Measurements from ENCODE around the gene MYLIP. TPM values are rescaled to one million over a fixed set of nuclear protein-coding genes. Genes with fewer than 3 reads are reported as not detected.

MYLIP gene
- total and polyA plus RNA-seq, 2 of the 4 experiments (the other 2 are of a cell fraction) = 1.8 to 3.2 TPM

GRCh38 chr6:16092990-16093389 lies 35.9 kb upstream of the MYLIP start:
- Histone ChIP-seq H2BK20ac (ENCODE audit: low read depth, low read length) (no peak overlapping the region), H2AK5ac (ENCODE audit: low read depth, low read length) (no peak overlapping the region), H3K23ac (ENCODE audit: low read depth, low read length) (no peak overlapping the region), H3K79me1 (ENCODE audit: low read depth in 1 of 2, low read length in 2 of 2) (no peaks in the 10 kb centered on the region), H2BK15ac (ENCODE audit: low read depth, low read length) (no peak overlapping the region), H3K9me1 (ENCODE audit: insufficient read depth, low read length) (no peaks in the 10 kb centered on the region), H3K14ac (replicated peaks; ENCODE audit: low read depth, low read length) (no peak overlapping the region), H4K8ac (ENCODE audit: low read depth in 2 of 2, low read length in 2 of 2) (no peak overlapping the region), H2BK5ac (ENCODE audit: low read depth, low read length, poor library complexity, severe bottlenecking) (no peak overlapping the region), H3K27me3 (ENCODE audit: control insufficient read depth, insufficient read depth, low read length) (peaks cover 15% of the 10 kb centered on the region), H3K4ac (ENCODE audit: low read depth, low read length) (no peak overlapping the region), H2AFZ (replicated peaks; ENCODE audit: low read length, poor library complexity) (no peak overlapping the region), H3K4me1 (ENCODE audit: control insufficient read depth, insufficient read depth, low read length) (no peaks in the 10 kb centered on the region), H2BK120ac (ENCODE audit: low read depth, low read length) (no peak overlapping the region), H4K20me1 (ENCODE audit: insufficient read depth, low read length) (no peaks in the 10 kb centered on the region), H3K4me3 (ENCODE audit: insufficient read depth, low read depth, low read length) (no peak overlapping the region), H2AK9ac (replicated peaks; ENCODE audit: low read depth, low read length, poor library complexity) (no peak overlapping the region), H4K5ac (ENCODE audit: low read depth, low read length) (no peak overlapping the region), H3K9ac (ENCODE audit: low read depth, low read length) (no peak overlapping the region), H3K4me2 (ENCODE audit: low read depth, low read length) (no peak overlapping the region), H3K36me3 (ENCODE audit: control insufficient read depth, insufficient read depth, low read length) (no peaks in the 10 kb centered on the region), H3K18ac (ENCODE audit: low read depth, low read length) (no peak overlapping the region), H3K27ac (ENCODE audit: insufficient read depth, low read length) (no peak overlapping the region), H3K56ac (ENCODE audit: extremely low read depth, insufficient read depth, low read length) (no peak overlapping the region), H3K9me3 (ENCODE audit: control insufficient read depth, insufficient read depth, low read length) (peaks cover 2% of the 10 kb centered on the region; the same call in 1 of the 2 replicates), H4K91ac (ENCODE audit: insufficient read depth, low read depth, low read length) (no peak overlapping the region)
- no peak for ATAC-seq (ENCODE audit: low read depth)
- BruUV-seq (replicated peaks) = no TSS peak
- TF ChIP-seq CHD1 (IDR thresholded peaks at IDR 0.05; ENCODE audit: low read depth, low read length) (no peak), MXI1 (IDR thresholded peaks at IDR 0.05; ENCODE audit: borderline replicate concordance, low read depth, low read length) (no peak)
- dilution Hi-C loops (cut with HindIII; ENCODE audit: low sequenced_read_pairs, unreplicated experiment) = no loop called here
- intact Hi-C loops (cut with micrococcal nuclease) = no loop called here
- CTCF ChIA-PET = interaction anchor here (0.5 kb wide), 1 partner anchor 213 kb away, joined by 3 read pairs; no protein-coding TSS in a partner anchor
- in situ Hi-C loops (cut with MboI; ENCODE audit: low sequenced_read_pairs) = no loop called here
- WGBS, 2 experiments (ENCODE audit: extremely low coverage in 2 of 2, insufficient read length in 1 of 2) = 43% methylated on average over 1 of the region's 5 CpGs; no CpG with 5 or more reads in 1 of the 2 experiments
- POLR2A ChIA-PET (ENCODE audit: unreplicated experiment) = no interaction called here
- DNase-seq = no peak
